GM03348 (cell line): ENCODE data around the gene MYH9.
"Not testable (repeated sequence)": the region's sequence is repeated elsewhere in the genome, so short reads cannot be mapped to it uniquely, and the experiment has no call there.

Experiments
- DNase-seq: peaks from one replicate; pipeline ENCODE4 v3.0.0; 2012; ENCODE audit warnings: low spot score

Gene MYH9

DNA sequence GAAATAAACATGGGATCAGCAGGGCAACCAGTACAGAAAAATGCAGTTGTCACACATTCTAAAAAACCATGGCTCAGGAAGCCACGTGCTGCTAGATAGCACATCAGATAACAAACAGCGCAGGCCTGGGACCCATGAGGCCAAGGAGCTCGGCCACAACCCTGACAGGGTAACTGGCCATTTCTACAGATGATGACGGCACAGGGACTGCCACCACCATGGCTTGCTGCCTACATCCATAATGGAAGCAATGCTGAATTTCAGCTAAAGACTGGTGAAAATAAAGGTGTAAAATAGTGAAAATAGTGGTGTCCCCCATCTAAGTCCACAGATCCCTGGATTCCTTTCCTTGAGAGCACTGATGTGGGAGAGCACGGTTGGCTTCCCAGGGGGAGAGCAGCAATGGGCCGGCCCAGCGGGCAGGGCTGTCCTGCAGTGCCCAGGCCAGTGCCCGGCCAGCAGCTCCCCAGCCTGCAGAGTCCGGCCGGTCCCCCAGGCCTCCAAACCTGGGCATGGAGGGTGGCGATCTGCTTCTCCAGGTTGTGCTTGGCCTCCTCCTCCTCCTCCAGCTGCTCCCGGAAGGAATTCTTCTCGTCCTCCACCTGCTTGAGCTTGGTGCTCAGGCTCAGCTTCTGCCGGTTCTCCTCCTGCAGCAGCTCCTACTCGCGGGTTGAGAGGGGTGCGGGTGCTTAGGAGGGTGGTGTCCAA, 94.8 kb downstream of the MYH9 start:
- no peak for DNase-seq

DNA sequence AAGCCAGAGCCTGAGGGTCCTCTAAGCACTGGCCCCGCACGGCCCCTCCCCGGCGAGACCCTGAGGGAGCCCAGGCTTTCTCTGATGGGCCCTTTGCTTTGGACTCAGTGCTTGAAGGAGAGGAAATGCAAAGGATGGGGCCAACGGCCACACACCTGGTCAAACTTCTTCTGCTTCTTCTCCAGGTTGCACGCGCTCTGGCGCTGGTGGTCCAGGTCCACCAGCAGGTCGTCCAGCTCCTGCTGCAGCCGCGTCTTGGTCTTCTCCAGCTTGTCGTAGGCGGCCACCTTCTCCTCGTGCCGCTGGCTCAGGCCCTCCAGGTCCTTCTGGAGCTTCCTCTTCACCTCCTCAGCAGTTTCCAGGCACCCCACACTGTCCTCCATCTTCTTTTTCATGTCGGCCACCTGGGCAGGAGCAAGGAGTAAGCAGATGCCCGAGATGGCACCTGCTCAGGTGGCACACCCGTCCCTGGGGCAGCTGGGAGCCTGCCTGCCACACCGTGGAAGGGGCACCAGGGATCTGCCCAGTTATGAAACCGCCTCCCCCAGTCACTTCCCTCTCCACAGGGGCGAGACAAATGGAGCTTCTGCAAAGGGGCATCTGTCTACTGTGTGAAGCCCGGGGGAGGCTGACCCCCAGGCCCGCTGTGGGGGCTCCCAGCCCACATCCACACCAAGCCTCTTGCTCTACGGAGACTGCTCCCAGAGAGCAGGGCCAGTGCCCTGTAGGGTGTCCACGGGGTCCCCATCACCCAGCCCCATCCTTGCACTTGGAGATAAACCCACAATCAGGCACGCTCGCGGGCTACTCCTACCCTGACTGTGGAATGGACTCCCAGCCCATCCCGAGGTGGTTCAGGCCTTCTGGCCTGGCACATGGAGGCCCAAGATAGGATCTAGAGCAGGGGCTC, 95.7 kb downstream of the MYH9 start:
- DNase-seq = no peak

DNA sequence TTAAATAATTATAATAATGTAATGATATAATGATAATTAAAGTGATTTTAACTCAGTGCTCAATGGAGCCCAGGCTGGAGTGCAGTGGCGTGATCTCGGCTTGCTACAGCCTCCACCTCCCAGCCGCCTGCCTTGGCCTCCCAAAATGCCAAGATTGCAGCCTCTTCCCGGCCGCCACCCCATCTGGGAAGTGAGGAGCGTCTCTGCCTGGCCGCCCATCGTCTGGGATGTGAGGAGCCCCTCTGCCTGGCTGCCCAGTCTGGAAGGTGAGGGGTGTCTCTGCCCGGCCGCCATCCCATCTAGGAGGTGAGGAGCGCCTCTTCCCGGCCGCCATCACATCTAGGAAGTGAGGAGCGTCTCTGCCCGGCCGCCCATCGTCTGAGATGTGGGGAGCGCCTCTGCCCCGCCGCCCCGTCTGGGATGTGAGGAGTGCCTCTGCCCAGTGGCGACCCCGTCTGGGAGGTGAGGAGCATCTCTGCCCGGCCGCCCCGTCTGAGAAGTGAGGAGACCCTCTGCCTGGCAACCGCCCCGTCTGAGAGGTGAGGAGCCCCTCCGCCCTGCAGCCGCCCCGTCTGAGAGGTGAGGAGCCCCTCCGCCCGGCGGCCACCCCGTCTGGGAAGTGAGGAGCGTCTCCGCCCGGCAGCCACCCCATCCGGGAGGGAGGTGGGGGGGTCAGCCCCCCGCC, 97.2 kb downstream of the MYH9 start:
- DNase-seq = not testable (repeated sequence)

DNA sequence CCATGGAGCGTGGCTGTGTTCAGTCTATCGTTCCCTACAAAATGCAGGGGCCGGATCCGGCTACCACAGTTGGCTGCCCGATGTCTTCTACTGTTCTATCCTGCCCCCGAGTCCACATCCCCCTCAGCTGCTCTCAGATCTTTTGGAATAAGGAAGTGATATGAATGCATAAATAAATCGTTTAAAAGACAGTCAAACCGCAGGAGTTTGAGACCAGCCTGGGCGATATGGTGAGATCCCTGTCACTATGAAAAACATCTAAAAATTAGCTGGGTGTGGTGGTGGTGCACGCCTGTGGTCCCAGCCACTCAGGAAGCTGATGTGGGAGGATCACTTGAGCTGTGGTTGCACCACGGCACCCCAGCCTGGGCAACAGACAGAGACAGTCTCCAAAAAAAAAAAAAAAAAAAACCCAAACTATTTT, 97.8 kb downstream of the MYH9 start:
- not testable (repeated sequence) for DNase-seq

DNA sequence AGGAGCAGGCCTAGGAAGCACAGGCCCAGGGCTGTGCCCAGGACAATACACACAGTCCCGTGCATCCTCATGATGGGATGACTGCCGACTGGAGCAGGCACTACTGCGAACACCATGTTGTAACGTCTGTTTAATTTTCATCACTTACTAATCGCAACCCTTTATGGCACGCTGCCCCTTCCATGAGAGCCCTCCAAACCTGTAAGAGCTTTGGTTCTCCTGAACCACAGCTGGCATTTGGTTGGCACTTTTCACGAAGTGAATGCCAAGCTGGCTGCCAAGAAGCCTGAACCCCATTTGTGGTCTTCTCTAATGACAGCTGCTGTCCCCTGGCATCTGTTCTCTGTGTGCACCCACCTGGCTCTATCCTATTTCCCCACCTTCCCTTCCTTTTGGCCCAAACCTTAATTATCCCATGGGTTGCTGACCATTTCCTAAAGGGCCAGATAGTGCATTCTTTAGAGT, 98.3 kb downstream of the MYH9 start:
- no peak for DNase-seq

DNA sequence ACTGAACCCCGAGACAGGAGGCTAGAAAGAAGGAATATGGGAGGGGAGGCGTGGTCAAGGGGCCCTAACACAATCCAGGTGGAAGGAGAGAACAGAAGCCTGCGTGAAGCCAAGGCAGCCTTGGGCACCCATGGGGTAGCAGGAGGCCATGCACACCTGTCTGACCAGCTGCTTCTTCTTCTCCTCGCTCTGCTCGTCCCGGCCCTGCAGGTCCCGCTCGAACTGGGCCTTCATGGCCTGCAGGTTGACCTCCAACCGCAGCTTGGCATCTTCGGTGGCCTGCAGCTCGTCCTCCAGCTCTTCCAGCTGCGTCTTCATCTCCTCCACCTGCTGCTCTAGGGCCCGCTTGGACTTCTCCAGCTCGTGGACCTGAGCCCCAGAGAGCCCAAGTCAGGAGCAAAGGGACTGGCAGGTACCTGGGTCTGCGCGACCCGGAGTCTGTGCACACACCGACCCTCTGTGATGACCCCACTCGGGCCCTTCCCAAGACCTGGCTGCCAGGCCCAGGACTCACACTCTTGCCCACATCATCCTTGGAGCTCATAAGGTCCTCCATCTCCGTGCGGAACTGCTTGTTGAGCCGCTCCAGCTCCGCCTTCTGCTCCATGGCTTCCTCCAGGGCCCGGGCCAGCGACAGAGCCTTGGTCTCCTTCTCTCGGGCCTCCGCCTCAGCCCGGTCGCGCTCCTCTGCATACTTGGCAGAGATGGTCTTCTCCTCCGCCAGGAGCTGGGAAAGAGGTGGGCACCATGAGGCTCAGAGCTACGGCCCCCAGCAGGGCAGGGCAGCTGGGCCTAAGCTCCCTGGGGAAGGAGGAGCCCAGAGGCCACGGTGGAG, 99.0 kb downstream of the MYH9 start:
- DNase-seq = no peak

DNA sequence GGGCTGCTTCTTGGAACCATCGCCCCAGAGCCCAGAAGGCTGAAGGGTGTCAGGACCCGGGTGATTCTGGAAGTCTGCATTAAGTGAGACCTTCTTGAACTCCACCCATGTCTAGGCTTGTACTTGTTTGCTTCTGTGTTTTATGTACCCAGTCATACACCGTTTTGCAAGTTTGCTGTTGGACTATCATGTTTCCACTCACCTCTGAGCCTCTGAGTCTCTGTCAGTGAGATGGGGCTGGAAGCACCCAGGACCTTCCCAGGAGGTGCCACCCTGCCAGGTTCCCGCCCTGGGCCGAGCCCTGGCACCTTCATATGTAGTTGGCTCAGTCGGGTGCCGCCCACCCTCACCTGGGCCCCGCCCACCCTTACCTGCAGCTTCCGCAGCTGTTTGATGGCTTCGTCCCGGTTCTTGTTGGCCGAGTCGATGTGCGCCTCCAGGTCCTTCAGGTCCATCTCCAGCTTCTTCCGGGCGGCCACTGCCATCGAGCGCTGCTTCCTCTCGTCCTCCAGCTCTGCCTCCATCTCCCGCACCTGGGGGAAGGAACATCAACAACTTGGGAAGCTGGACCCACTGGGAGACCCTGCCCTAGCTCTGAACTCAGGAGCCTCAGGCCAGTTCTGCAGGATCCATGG, 99.8 kb downstream of the MYH9 start:
- no peak for DNase-seq

DNA sequence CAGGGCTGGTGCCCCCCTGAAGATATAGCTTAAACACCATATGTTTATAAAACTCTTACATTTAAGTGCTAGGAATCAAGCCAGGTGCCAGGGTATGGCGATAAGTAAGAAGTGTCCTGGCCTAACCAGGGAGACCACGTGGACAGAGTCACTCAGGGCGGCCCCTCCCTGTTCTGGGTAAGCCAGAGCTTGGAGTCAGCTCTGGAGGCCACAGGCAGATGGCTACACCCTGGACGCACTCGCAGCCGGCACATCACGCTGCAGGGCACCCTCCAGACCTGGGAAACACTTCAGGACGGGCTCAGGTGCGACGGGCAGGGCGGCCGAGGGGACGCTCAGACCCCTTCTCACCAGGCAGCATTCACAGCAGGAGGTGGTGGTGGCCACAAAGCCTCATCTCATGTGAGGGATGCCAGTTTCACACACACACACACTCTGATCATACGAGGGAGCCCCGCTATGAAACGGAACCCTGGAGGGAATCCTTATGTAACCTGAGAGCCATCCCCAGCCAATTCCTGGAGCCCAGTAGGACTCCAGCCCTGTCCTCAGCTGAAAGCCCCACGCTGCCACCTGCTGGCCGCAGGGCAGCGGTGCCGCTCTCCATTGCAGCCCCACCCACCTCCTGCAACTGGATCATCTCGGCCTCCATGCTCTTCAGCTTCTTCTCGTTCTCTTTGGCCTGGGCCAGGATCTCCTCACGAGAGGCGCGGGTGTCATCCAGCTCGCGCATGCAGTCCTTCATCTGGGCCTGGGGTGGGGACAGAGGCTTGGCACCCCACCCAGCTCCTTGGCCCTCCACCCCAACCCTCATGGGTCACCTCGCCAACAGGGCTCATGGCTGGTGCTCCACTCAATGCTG, 101.4 kb downstream of the MYH9 start:
- peak; percentile 93 for DNase-seq

DNA sequence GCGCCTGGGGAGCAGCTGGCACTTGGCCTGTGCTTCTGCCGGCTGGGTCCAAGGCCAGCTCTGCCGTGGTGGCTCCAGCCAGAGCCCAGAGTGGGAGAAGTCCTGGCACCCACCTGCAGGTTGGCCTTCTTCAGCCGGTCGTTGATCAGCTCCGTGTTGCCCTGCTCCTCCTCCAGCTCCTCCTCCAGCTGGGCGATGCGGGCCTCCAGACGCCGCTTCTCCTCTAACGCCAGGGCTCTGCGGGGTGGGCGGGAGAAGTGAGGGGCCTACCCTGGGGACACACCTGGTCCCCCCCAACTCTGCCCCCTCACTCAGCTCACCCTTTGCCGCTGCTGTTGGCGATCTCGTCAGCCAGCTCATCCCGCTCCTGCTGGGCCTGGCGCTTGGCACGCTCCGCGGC, 102.2 kb downstream of the MYH9 start:
- DNase-seq = no peak

DNA sequence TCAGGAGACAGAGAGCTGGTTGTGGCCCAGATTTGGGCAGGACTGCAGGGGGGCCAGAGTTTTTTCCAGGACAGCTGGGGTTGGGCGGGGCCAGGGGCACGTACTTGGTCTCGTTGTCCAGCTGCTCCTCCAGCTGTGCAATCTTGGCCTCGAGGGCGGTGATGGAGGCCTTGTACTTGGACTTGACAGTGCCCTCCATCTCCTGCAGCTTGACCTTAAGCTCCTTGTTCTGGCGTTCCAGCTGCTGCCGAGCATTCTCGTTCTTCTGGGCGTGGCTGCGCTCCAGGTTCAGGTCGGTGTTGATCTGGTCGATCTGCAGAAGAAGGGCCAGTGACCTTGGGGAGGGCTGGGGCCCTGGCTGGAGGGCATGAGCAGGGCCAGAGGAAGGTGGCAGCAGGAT, 102.8 kb downstream of the MYH9 start:
- DNase-seq = no peak

DNA sequence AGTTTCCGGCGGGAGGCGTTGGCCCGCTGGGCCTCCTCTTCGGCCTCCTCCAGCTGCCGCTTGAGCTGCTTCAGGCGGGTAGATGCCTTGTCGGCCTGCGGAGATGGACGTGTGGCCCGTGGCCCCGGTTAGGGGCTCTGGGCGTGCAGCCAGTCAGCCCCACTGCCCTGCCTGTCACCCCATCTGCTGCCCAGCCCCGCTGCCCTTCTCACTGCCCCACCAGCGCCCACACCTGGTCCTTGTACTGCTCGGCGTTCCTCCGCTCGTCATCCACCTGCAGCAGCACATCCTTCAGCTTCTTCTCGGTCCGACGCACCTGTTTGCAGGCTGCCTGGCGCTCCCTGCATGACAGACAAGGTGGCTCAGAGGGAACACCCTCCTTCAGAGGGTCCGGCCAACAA, 103.6 kb downstream of the MYH9 start:
- DNase-seq = no peak

DNA sequence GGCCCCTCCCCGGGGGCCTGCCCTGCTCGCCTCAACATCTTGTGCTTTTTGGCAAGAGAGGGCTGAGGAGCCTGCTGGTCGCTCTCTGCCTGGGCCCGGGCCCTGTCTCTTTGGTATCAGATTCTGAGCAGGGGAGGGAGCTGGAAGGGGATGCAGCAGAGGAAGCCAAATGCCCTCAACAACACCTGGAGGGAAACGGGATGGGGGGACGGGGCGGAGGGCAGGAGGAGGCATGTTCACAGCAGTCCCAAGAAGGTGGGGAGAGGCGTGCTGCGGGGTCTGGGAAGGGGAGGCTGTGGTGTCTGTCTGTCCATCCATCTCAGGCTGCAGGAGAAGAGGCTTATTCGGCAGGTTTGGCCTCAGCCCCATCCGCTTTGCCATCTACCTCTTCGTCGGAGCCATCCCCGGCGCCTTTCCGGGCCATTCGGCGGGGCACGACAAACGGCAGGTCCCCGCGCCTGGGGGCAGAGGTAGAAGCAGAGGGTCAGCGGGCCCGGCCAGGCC, 105.4 kb downstream of the MYH9 start:
- DNase-seq = no peak

DNA sequence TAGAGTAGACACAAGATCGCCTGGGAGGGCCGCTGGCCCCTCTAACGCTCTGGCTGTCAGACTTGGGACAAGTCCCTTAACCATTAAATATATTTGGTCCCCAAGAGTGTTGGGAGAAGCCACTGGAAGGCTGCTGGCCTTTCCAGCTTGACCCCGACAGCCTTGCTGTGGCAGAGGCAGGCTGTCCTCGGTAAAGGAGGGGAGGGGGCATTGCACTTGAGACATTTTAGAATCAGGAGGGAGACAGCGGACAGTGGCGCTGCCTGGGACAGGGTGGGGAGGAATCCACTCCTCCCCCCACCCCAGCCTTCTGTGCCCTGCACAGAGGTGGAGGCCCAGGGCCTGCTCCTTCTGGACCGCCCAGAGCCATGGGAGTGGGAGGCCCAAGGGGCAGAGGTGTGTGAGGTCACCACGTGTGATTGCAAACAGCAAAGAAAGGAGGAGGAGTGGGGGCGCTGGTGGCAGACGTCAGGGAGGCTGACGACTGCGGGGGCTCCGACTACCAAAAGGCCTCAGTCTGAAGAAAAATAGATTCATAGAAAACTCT, 105.9 kb downstream of the MYH9 start:
- no peak for DNase-seq

DNA sequence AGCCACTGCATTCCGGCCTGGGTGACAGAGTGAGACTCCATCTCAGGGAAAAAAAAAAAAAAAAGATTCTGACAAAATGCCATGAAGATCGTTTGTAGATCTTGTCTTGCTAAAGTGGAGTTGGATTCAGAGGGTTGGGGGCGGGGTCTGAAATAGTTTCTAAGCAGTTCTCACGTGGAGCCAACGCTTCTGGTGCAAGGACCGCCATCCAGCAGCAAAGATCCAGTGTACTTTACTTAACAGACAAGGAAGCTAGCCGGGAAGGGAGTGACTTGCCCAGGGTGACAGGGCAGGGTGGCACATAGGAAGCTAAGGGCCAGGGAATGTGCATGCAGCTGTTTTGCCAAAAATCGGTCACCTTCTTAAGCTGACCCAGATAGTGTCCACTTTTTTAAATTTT, 107.4 kb downstream of the MYH9 start:
- DNase-seq = no peak

DNA sequence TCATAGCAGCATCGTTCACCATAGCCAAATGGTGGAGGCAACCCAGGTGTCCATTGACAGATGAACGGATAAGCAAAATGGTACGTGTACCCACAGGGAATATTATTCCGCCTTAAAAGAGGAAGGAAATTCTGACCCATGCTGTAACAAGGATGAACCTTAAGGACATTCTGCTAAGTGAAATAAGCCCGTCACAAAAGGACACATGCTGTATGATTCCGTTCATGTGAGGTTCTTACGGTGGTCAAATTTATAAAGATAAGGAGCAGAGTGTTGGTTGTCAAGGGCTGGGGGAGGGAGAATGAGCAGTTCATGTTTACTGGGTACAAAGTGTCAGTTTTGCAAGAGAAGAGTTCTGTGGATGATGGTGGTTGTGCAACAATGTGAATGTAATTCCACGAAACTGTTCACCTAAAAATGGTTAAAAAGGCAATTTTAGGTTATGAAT, 108.5 kb downstream of the MYH9 start:
- DNase-seq = no peak

DNA sequence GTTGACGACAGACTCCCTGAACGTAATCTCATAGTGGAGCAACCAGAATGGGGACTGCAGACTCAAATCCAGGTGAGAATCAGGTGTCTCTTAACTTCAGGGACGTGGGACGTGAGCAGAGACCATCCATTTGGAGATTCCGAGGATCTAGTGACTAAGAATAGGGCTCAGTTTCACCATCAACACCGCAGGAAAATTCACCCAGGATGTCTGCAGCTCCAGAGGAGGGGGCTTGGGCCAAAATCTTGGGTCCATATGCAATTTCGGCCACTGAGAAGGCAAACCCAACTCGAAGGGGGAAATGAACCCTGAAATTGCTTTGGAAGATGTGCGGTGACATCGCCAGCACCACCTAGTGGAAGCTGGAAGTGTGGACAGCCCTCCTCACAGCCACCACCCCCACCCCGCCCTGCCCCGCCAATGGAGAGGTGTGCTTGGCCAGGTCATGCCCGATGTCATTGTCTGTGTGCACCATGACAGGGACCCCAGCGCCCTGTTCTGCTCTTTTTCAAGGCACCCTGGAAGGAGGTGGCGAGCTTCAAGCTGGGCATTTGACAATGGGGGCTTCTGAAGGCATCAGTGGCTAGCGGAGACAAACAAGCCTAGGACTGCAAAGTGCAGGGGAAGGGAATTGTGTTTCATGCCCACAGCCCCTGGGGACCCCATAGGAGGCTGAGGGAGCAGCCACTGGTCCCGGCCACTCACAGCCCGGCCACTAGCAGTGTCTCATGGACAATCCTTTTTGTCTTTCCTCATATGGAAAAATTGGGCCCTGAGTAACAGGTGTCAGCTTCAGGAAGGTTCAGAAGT, 110.1 kb downstream of the MYH9 start:
- peak; percentile 84 for DNase-seq

DNA sequence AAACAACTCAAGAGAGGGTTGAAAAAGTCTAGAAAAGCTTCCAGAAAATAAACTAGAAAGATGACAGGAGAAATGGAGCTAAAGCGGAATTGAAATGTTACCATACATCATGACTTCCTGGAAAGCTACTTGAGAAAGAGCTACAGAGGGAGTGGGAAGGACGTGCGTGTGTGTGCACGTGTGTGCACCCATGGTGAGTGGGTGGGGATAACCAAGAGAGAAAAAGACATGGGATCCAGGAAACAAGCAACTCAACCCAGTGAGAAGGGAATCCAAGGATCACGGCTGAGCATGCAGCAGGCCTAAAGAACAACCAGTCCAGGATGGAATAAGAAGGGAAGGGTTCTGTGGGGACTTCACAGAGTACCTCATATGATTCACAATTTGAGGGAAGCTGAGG, 113.2 kb downstream of the MYH9 start:
- no peak for DNase-seq

DNA sequence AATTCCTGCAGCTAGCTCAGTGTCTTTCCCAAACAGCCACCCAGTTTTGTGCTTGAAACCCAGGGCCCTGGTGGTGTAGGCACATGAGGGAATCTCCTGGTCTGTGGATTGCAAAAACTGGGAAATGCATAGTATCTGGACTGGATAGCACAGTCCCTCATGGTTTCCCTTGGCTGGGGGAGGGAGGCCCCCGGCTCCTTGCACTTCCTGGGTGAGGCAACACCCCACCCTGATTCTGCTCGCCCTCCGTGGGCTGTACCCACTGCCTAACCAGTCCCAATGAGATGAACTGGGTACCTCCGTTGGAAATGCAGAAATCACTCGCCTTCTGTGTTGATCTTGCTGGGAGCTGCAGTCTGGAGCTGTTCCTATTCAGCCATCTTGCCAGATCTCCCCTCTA, 115.8 kb downstream of the MYH9 start:
- not testable (repeated sequence) for DNase-seq

DNA sequence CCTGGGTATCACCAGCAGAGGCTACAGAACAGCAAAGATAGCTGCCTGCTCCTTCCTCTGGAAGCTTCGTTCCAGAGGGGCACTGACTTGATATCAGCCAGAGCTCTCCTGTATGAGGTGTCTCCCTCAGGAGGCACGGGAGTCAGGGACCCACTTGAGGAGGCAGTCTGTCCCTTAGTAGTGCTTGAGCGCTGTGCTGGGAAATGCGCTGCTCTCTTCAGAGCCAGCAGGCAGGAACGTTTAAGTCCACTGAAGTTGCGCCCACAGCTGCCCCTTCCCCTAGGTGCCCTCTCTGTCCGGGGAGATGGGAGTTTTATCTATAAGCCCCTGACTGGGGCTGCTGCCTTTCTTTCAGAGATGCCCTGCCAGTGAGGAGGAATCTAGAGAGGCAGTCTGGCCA, 116.5 kb downstream of the MYH9 start:
- not testable (repeated sequence) for DNase-seq
